ENCODE data around the gene NECAB3. TPM values are rescaled to one million over a fixed set of nuclear protein-coding genes. Genes with fewer than 3 reads are reported as not detected.

NECAB3 gene
- total RNA-seq, 3 donors from 2014 or later (not counting 1 experiment from before 2014, with no cell fraction given), result 9.7 to 18.1 (median 13.4) TPM

DNA sequence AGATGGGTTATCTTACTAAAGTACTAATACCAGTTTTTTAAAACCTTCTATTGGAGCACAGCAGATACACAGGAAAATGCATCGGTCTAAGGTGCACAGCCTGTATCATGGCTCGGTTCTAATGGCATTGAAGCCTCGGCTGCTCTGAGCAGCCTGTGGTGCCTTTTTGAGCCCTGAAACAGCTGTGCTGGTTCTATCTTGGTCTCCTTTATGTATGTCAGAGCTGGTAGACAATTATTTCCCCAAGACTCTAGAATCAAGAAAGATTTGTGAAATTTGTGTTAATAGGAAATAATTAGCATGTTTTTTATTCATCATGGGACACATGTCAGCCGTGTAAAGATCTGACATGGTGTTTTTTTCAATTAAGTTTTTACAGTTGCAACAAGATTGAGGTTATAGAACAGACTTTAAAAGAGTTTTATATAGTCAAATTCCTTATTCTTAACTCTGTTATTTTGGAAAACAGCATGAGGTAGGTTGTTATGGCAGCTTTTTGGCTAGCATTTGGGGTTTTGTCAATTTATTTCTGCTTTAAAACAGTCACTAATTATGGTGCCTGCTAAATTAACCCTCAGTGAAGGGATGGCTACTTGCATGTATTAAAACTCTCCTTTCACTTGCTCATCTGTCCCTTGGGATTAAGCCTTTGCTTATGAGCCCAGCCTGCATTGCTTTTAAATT, 52.4 kb downstream of the NECAB3 start:
- Mint-ChIP-seq H3K36me3 (no peaks in the 10 kb centered on the region), H3K27me3 (ENCODE audit: low read depth in 2 of 2) (no peaks in the 10 kb centered on the region), H3K4me3 (no peak overlapping the region), H3K9me3 (no peaks in the 10 kb centered on the region), H3K4me1 (peaks cover 20 to 27% of the 10 kb centered on the region in 2 donors), H3K27ac (no peak overlapping the region)
- Histone ChIP-seq H3K4me1 (ENCODE audit: control insufficient read depth, insufficient read depth, low read length) (peaks cover 13% of the 10 kb centered on the region), H3K36me3 (ENCODE audit: control insufficient read depth, insufficient read depth, low read length) (peaks cover 7% of the 10 kb centered on the region), H3K27me3 (ENCODE audit: control insufficient read depth, insufficient read depth, low read length) (no peaks in the 10 kb centered on the region), H3K9me3 (ENCODE audit: control insufficient read depth, insufficient read depth, low read length) (no peaks in the 10 kb centered on the region), H3K4me3 (ENCODE audit: low read length) (no peak overlapping the region), H3K27ac (ENCODE audit: low read length) (no peak overlapping the region)
- 94% methylated on average over 4 of the region's 4 CpGs for WGBS (ENCODE audit: insufficient coverage)
- TF ChIP-seq, protein P1, sequence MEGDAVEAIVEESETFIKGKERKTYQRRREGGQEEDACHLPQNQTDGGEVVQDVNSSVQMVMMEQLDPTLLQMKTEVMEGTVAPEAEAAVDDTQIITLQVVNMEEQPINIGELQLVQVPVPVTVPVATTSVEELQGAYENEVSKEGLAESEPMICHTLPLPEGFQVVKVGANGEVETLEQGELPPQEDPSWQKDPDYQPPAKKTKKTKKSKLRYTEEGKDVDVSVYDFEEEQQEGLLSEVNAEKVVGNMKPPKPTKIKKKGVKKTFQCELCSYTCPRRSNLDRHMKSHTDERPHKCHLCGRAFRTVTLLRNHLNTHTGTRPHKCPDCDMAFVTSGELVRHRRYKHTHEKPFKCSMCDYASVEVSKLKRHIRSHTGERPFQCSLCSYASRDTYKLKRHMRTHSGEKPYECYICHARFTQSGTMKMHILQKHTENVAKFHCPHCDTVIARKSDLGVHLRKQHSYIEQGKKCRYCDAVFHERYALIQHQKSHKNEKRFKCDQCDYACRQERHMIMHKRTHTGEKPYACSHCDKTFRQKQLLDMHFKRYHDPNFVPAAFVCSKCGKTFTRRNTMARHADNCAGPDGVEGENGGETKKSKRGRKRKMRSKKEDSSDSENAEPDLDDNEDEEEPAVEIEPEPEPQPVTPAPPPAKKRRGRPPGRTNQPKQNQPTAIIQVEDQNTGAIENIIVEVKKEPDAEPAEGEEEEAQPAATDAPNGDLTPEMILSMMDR (IDR thresholded peaks at IDR 0.05), result no peak
- intact Hi-C loops (cut with micrococcal nuclease), result no loop called here
- ATAC-seq, result no peak
- no peak for DNase-seq

DNA sequence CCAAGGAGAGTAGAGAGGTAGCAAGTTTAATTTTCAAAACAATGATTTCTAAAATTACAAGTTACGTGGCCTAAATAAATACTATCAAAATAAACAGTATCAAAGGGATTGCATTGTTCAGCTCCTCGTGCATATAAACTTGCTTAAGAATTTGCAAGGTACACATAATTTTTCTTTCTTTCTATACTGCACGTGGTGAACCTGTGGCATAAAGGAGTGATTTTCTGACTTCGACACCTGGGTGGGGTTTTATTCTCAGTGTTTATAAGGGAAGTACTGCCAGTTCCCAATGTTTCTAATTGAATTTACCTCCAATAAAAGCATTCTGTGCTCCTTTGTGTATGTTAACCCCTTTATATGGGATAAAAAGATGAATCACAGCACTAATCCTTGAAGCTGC, 62.2 kb downstream of the NECAB3 start:
- 94% methylated on average over 2 of the region's 4 CpGs for WGBS (ENCODE audit: insufficient coverage)
- Histone ChIP-seq H3K4me1 (ENCODE audit: control insufficient read depth, insufficient read depth, low read length) (no peaks in the 10 kb centered on the region), H3K27me3 (ENCODE audit: control insufficient read depth, insufficient read depth, low read length) (no peaks in the 10 kb centered on the region), H3K4me3 (ENCODE audit: low read length) (no peak overlapping the region), H3K27ac (ENCODE audit: low read length) (no peak overlapping the region), H3K9me3 (ENCODE audit: control insufficient read depth, insufficient read depth, low read length) (no peaks in the 10 kb centered on the region), H3K36me3 (ENCODE audit: control insufficient read depth, insufficient read depth, low read length) (peaks cover 42% of the 10 kb centered on the region)
- TF ChIP-seq, protein P1 (IDR thresholded peaks at IDR 0.05), result no peak
- intact Hi-C loops (cut with micrococcal nuclease), result no loop called here
- Mint-ChIP-seq H3K36me3 (peaks cover 7% of the 10 kb centered on the region), H3K9me3 (no peaks in the 10 kb centered on the region), H3K4me3 (no peak overlapping the region), H3K27ac (no peak overlapping the region), H3K4me1 (no peaks in the 10 kb centered on the region), H3K27me3 (ENCODE audit: low read depth in 2 of 2) (no peaks in the 10 kb centered on the region)
- DNase-seq (no peak), ATAC-seq (no peak)

- Mint-ChIP-seq H3K9me3 (no peaks in the 10 kb centered on the region), H3K4me1 (no peaks in the 10 kb centered on the region), H3K36me3 (peaks cover 7% of the 10 kb centered on the region), H3K27ac (no peak overlapping the region), H3K4me3 (no peak overlapping the region), H3K27me3 (ENCODE audit: low read depth in 2 of 2) (no peaks in the 10 kb centered on the region)
- TF ChIP-seq, protein P1 (IDR thresholded peaks at IDR 0.05), result no peak
- Histone ChIP-seq H3K4me1 (ENCODE audit: control insufficient read depth, insufficient read depth, low read length) (no peaks in the 10 kb centered on the region), H3K27ac (ENCODE audit: low read length) (no peak overlapping the region), H3K27me3 (ENCODE audit: control insufficient read depth, insufficient read depth, low read length) (no peaks in the 10 kb centered on the region), H3K9me3 (ENCODE audit: control insufficient read depth, insufficient read depth, low read length) (no peaks in the 10 kb centered on the region), H3K36me3 (ENCODE audit: control insufficient read depth, insufficient read depth, low read length) (peaks cover 42% of the 10 kb centered on the region), H3K4me3 (ENCODE audit: low read length) (no peak overlapping the region)
- 93% methylated on average over 5 of the region's 5 CpGs for WGBS (ENCODE audit: insufficient coverage)
- no peak for ATAC-seq
- no peak for DNase-seq
- intact Hi-C loops (cut with micrococcal nuclease), result no loop called here
Observed at GRCh38 chr20:33611106-33611505, 63.1 kb downstream of the NECAB3 start.

DNA sequence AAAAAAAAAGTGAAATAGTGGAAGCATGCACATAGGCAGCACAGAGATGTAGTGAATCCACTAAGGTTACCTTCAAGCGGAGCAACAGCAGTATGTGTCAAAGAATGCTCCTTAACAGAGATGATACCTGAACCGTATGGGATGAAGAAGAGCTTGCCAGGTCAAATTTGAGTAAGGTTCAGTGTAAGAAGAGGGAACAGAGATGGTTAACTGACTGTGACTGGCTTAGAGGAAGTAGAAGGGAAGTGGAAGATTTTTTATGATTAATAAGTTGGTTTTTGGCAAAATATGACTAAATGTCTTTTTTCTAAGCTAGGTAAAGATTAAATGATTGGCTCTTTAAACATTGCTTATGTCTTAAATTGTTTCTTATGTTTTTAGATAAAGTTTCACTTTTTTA, 64.7 kb downstream of the NECAB3 start:
- ATAC-seq (no peak), DNase-seq (no peak)
- H3K27ac ChIP-seq (ENCODE audit: low read length), result no peak overlapping the region
- H3K4me3 ChIP-seq (ENCODE audit: low read length), result no peak overlapping the region
- Mint-ChIP-seq H3K9me3 (no peaks in the 10 kb centered on the region), H3K27me3 (ENCODE audit: low read depth in 2 of 2) (no peaks in the 10 kb centered on the region), H3K4me3 (no peak overlapping the region), H3K36me3 (peaks cover 7% of the 10 kb centered on the region), H3K27ac (no peak overlapping the region), H3K4me1 (no peaks in the 10 kb centered on the region)
- intact Hi-C loops (cut with micrococcal nuclease), result no loop called here
- H3K9me3 ChIP-seq (ENCODE audit: control insufficient read depth, insufficient read depth, low read length), result no peaks in the 10 kb centered on the region
- H3K36me3 ChIP-seq (ENCODE audit: control insufficient read depth, insufficient read depth, low read length), result peaks cover 34% of the 10 kb centered on the region
- TF ChIP-seq, protein P1 (IDR thresholded peaks at IDR 0.05), result no peak
- no peaks in the 10 kb centered on the region for H3K4me1 ChIP-seq (ENCODE audit: control insufficient read depth, insufficient read depth, low read length)
- no peaks in the 10 kb centered on the region for H3K27me3 ChIP-seq (ENCODE audit: control insufficient read depth, insufficient read depth, low read length)
- 88% methylated on average over 2 of the region's 2 CpGs for WGBS (ENCODE audit: insufficient coverage)
